Activated naive CD4-positive, alpha-beta T cell treated with anti-CD3 and anti-CD28 coated beads, Interleukin-2, amount 50 U/mL, for 72 hours (primary cell): ENCODE results near the gene PLEKHH1. TPM values are rescaled to one million over a fixed set of nuclear protein-coding genes. Genes with fewer than 3 reads are reported as not detected.

Source experiments
- total RNA-seq, 2 donors: library from RNA; stranded (reverse); gene quantifications; one replicate each; pipeline ENCODE4 v1.2.3, GENCODE V29; 2022

Gene PLEKHH1
- total RNA-seq, 2 donors from 2014 or later, result 1.1 to 9.1 TPM

Other genes starting within 250 kb of the PLEKHH1 start
- 10 to 100 TPM; 24.3 to 28.4 TPM for gene ATP6V1D, start 173.5 kb upstream of the PLEKHH1 start, total RNA-seq
- 100 to 1,000 TPM; 139 to 176 TPM for gene EIF2S1, start 173.0 kb upstream of the PLEKHH1 start, total RNA-seq
- 1 to 10 TPM; 3.3 to 6.5 TPM for gene PLEK2, start 121.1 kb upstream of the PLEKHH1 start, total RNA-seq
- 1 to 10 TPM in 1 of 2 donors, under 1 TPM in 1; 0.93 to 1.0 TPM for gene TMEM229B, start 44.6 kb upstream of the PLEKHH1 start, total RNA-seq
- 10 to 100 TPM; 15.6 to 27.6 TPM for gene PIGH, start 67.0 kb downstream of the PLEKHH1 start, total RNA-seq
- gene ARG2, start 86.6 kb downstream of the PLEKHH1 start, total RNA-seq, result 10 to 100 TPM; 22.4 to 41.5 TPM
- 10 to 100 TPM; 24.7 to 71.1 TPM for gene VTI1B, start 141.3 kb downstream of the PLEKHH1 start, total RNA-seq
- 10 to 100 TPM; 41.5 to 54.6 TPM for gene RDH11, start 162.5 kb downstream of the PLEKHH1 start, total RNA-seq
- not detected for gene RDH12, start 168.6 kb downstream of the PLEKHH1 start, total RNA-seq